GM19324 (cell line): ENCODE measurements around the gene RGS17.
"Not testable (repeated sequence)": the region's sequence is repeated elsewhere in the genome, so short reads cannot be mapped to it uniquely, and the experiment has no call there.

Source experiments
- ATAC-seq: cut with Tn5 transposase; IDR thresholded peaks from one replicate; pipeline ENCODE4 v1.9.1; 2021; ENCODE audit warnings: mild to moderate bottlenecking, moderate library complexity; ENCODE audit not compliant: unreplicated experiment, low FRiP score

The RGS17 gene

GRCh38 chr6:153126218-153126617, 4.9 kb downstream of the RGS17 start:
- ATAC-seq: no peak

- ATAC-seq: no peak
Measured at GRCh38 chr6:153125032-153125431, 6.0 kb downstream of the RGS17 start.

- ATAC-seq: peak; percentile 84
Measured at GRCh38 chr6:153123801-153124200, 7.3 kb downstream of the RGS17 start.

- no peak for ATAC-seq
Measured at GRCh38 chr6:153121311-153121710, 9.8 kb downstream of the RGS17 start.

- ATAC-seq: peak; percentile 80
Measured at GRCh38 chr6:153117986-153118879, 12.8 kb downstream of the RGS17 start.

- not testable (repeated sequence) for ATAC-seq
Measured at GRCh38 chr6:153111082-153111481, 20.0 kb downstream of the RGS17 start.

GRCh38 chr6:153110612-153111011, 20.5 kb downstream of the RGS17 start:
- not testable (repeated sequence) for ATAC-seq

GRCh38 chr6:153108315-153108714, 22.8 kb downstream of the RGS17 start:
- no peak for ATAC-seq

- ATAC-seq: no peak
Measured at GRCh38 chr6:153106021-153106420, 25.1 kb downstream of the RGS17 start.

- ATAC-seq: no peak
Measured at GRCh38 chr6:153104220-153104619, 26.9 kb downstream of the RGS17 start.

GRCh38 chr6:153103319-153103655, 27.8 kb downstream of the RGS17 start:
- ATAC-seq: no peak

GRCh38 chr6:153102605-153103318, 28.3 kb downstream of the RGS17 start:
- no peak for ATAC-seq

- no peak for ATAC-seq
Measured at GRCh38 chr6:153101461-153101860, 29.6 kb downstream of the RGS17 start.

- peak; percentile 84 for ATAC-seq
Measured at GRCh38 chr6:153099636-153100035, 31.4 kb downstream of the RGS17 start.

GRCh38 chr6:153096792-153097191, 34.3 kb downstream of the RGS17 start:
- ATAC-seq: no peak

- no peak for ATAC-seq
Measured at GRCh38 chr6:153096031-153096430, 35.1 kb downstream of the RGS17 start.

- ATAC-seq: peak; percentile 93
Measured at GRCh38 chr6:153092082-153093013, 38.7 kb downstream of the RGS17 start.

GRCh38 chr6:153090241-153090930, 40.7 kb downstream of the RGS17 start:
- no peak for ATAC-seq

- ATAC-seq: no peak
Measured at GRCh38 chr6:153088796-153089195, 42.3 kb downstream of the RGS17 start.

- ATAC-seq: no peak
Measured at GRCh38 chr6:153087436-153087835, 43.6 kb downstream of the RGS17 start.
